ENCODE measurements around the gene SLC6A9.

The SLC6A9 gene

DNA sequence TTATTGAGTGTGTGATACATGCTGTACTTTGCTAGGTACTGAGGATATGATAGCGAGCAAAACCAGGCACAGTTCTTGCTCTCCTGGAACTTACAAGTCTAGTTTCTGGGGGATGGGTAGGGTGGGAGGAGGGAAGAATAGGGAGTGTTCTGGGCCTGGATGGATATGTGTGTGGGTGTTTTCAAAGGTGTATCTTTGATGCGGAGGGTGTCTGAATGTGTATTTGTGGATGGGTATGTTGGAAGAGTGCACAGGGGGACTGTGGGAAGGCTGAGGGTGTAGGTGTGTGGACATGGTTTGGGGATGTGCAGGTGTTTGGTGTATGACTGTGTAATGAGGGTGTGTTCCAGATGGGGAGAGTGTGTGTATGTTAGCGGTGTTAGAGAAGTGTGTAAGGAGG, 65.9 kb downstream of the SLC6A9 start:
- no peak for FAIRE-seq

- FAIRE-seq, result no peak
Measured at GRCh38 chr1:43963890-43964289, 67.4 kb downstream of the SLC6A9 start.

- no peak for FAIRE-seq
Measured at GRCh38 chr1:43963006-43963405, 68.3 kb downstream of the SLC6A9 start.

DNA sequence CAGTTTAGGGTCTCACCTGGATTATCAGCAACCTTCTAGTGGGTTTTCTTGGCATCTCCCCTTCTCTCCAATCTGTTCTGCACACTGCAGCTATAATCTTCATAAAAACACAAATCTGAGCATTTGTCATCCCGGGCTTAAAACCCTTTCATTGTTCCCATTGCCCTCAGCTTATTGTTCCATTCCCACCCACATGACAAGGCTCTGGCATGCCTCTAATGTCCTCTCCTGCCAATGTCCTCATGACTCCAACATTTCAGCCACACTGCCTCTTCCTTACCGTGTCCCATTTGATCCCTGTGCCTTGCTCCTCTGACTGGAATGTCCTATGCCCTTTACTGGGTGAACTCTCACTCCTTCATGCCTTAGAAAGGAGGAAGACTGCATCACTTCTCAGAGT, 68.9 kb downstream of the SLC6A9 start:
- FAIRE-seq, result no peak

DNA sequence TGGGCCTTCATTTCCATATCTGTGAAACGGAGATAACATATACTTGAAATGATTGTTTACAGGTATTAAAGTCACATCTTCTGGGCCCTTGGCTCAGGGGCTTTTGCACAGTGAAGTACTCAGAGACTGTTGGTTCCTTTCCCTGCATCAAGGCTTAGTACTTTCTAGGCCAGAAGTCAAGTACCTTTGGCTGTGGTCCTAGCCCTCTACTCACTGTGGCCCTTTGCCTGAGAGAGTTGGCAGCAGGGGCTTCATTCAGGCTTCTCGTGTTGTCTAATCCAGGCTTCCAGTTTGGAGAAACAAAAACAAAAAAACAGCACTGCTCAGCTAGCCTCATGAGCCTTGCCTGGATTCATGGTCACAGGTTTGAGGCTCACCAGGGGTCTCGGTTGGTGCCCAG, 69.6 kb downstream of the SLC6A9 start:
- FAIRE-seq, result no peak

DNA sequence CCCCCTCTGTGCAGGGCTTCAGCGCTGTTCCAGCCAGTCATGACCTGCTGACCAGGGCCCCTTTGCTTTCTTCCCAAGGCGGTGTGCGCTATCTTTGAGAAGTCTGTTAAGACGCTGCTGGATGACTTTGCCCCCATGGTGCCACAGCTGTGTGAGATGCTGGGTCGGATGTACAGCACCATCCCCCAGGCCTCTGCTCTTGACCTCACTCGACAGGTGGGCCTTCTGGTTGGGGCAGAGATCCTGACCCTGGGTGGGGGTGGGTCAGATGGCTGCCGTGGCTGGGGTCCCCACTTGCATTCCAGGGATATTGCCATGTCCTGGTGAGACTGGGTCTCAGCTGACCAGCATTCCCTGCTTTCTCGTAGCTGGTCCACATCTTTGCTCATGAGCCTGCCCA, 70.5 kb downstream of the SLC6A9 start:
- FAIRE-seq, result no peak

GRCh38 chr1:43958351-43959255, 72.7 kb downstream of the SLC6A9 start:
- FAIRE-seq, result no peak

GRCh38 chr1:43957407-43958040, 73.7 kb downstream of the SLC6A9 start:
- no peak for FAIRE-seq

- no peak for FAIRE-seq
Measured at GRCh38 chr1:43956234-43956633, 75.0 kb downstream of the SLC6A9 start.

DNA sequence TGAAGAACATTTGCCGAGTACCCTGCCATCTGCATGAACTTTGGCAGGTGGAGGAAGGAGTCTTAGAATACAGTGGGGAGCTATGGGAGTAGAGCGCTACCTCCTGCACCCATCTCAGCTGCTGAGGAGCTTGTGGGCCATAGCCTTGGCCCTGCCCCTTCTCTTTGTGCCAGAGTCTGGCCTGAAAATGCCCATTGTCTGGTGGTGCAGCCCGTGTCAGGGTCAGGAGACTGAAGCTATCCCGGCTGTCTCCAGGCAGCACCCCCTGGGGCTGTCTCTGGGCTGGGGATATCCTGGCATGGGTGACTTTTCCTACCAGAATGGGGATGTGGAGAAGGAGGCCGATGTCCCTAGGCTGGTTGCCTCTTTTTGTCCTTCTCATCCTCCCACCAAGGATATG, 77.2 kb downstream of the SLC6A9 start:
- no peak for FAIRE-seq

DNA sequence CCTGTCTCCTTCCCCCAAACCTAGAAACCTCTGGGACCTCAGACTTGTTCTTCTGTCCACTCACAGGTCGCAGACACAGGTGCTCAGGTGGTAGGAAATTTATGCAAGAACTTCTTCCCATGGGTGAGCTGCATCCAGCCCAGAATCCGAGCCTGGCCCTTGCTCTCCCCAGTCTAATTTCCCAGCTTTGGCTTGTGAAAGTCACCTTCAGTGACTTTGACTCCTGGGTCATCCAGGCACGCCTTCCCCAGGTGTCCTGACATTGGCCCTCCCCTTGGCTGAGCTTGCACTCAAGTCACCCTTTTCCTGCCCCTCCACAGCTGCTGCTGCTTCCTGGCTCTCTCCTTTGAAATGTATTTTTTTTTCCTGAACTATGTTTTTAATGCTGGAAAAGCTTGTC, 77.9 kb downstream of the SLC6A9 start:
- no peak for FAIRE-seq

GRCh38 chr1:43952731-43953346, 78.4 kb downstream of the SLC6A9 start:
- no peak for FAIRE-seq

DNA sequence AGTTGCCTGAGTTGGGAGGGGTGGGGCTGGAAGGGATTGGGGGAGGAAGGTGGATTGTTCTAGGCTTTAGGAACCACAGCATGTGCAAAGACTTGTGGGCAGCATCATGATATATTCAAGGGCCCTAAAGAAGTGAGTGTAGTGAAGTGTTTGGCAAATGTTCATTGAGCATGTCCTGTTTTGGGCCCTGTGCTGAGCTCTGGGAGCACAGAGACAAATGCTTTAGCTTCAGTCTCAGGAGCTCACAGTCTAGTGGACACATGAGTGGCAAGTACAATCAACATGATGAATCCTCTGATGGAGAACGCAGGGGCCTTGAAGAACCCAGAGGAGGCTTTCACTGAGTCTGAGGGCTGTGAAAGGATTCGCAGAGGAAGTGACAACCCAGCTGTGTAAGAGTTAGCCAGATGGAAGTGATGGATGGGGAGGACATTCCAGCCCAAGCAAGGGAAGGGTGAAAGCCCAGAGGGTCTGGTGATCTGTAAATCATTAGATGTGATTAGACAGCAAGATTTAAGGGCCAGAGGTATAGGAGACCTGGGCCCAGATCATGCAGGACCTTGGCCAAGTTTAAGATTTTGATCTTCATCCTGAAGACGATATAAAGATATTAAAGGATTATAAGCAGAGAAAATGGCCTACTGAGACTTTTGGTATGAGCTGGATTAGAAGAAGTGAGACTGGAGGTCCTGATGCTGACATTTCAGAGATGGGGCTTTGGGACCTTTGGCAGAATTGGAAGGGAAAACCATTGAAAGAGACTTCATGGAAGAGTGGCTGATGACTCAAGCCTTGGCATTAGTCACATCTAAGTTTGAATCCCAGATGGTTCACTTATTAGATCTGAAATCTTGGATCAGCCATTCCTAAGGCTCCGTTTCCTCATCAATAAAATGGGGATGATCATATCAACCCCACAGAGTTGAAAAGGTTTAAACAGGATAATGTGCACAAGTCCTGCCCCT, 80.0 kb downstream of the SLC6A9 start:
- FAIRE-seq, result no peak

GRCh38 chr1:43949678-43950077, 81.6 kb downstream of the SLC6A9 start:
- no peak for FAIRE-seq

- no peak for FAIRE-seq
Measured at GRCh38 chr1:43947874-43948437, 83.3 kb downstream of the SLC6A9 start.

- FAIRE-seq, result no peak
Measured at GRCh38 chr1:43947061-43947873, 84.0 kb downstream of the SLC6A9 start.

Measured in TTC549 (cell line).